IMR-90 (cell line): ENCODE data around the gene PLB1. TPM values are rescaled to one million over a fixed set of nuclear protein-coding genes. Genes with fewer than 3 reads are reported as not detected.

ENCODE experiments used
- ATAC-seq: fragments of 200-7000 bp; cut with Tn5 transposase; 2 replicates; pipeline ENCODE4 v1.9.1; 2020; ENCODE audit warnings: low read depth, mild to moderate bottlenecking, moderate library complexity
- BruUV-seq: library from RNA; stranded (reverse); fragments of 400-500 nt; replicated peaks from 2 replicates; lab custom pipeline; 2021; lab: Mats Ljungman, UMichigan
- CTCF ChIA-PET: fragments of 300-600 bp; formaldehyde crosslinking; extraction: SDS; loops from one replicate; lab custom pipeline; 2021; ENCODE audit warnings: antibody characterized with exemption; lab: Yijun Ruan, JAX
- POLR2A ChIA-PET: fragments of 300-600 bp; sonication (Branson Sonifier 250); formaldehyde crosslinking; loops from one replicate; lab custom pipeline; 2022; ENCODE audit warnings: antibody characterized with exemption; ENCODE audit not compliant: unreplicated experiment; lab: Charles Lee
- DNase-seq: peaks from one replicate; pipeline ENCODE4 v3.0.0; 2013
- H2AFZ ChIP-seq: replicated peaks from 2 replicates; pipeline ENCODE3; 2013; ENCODE audit warnings: low read length, mild to moderate bottlenecking; ENCODE audit not compliant: poor library complexity
- H2AK5ac ChIP-seq: 2 replicates; pipeline ENCODE4 v1.6.1; 2013; ENCODE audit warnings: low read depth, low read length, inconsistent platforms
- H2AK9ac ChIP-seq: replicated peaks from 2 replicates; pipeline ENCODE3; 2013; ENCODE audit warnings: mild to moderate bottlenecking, low read depth, low read length, moderate library complexity; ENCODE audit not compliant: poor library complexity
- H2BK120ac ChIP-seq: 2 replicates; pipeline ENCODE4 v1.6.1; 2013; ENCODE audit warnings: low read depth, low read length, inconsistent platforms
- H2BK15ac ChIP-seq: 3 replicates; pipeline ENCODE4 v1.6.1; 2013; ENCODE audit warnings: low read depth, low read length, inconsistent platforms
- H2BK20ac ChIP-seq: 2 replicates; pipeline ENCODE4 v1.6.1; 2013; ENCODE audit warnings: low read depth, mild to moderate bottlenecking, inconsistent platforms, low read length, moderate library complexity
- H2BK5ac ChIP-seq: 2 replicates; pipeline ENCODE4 v1.6.1; 2013; ENCODE audit warnings: mild to moderate bottlenecking, low read depth, low read length, inconsistent platforms; ENCODE audit not compliant: poor library complexity, severe bottlenecking
- H3K14ac ChIP-seq: replicated peaks from 2 replicates; pipeline ENCODE4 v1.6.1; 2013; ENCODE audit warnings: low read depth, low read length, inconsistent platforms
- H3K18ac ChIP-seq: 2 replicates; pipeline ENCODE4 v1.6.1; 2013; ENCODE audit warnings: low read depth, low read length, control low read depth
- H3K23ac ChIP-seq: 2 replicates; pipeline ENCODE4 v1.6.1; 2013; ENCODE audit warnings: low read depth, low read length, inconsistent platforms
- H3K27ac ChIP-seq: 2 replicates; pipeline ENCODE4 v1.5.1; 2013; ENCODE audit warnings: mild to moderate bottlenecking, control low read depth, low read length; ENCODE audit not compliant: insufficient read depth
- H3K27me3 ChIP-seq: 2 replicates; pipeline ENCODE4 v1.6.1; 2013; ENCODE audit warnings: low read length; ENCODE audit not compliant: control insufficient read depth, insufficient read depth
- H3K36me3 ChIP-seq: 2 replicates; pipeline ENCODE4 v1.6.1; 2013; ENCODE audit warnings: low read length, mixed read lengths; ENCODE audit not compliant: control insufficient read depth, insufficient read depth
- H3K4ac ChIP-seq: 2 replicates; pipeline ENCODE4 v1.6.1; 2013; ENCODE audit warnings: low read depth, low read length, inconsistent platforms
- H3K4me1 ChIP-seq: 2 replicates; pipeline ENCODE4 v1.6.1; 2013; ENCODE audit warnings: low read length, mixed read lengths; ENCODE audit not compliant: control insufficient read depth, insufficient read depth
- H3K4me2 ChIP-seq: 2 replicates; pipeline ENCODE4 v1.6.1; 2013; ENCODE audit warnings: low read depth, mild to moderate bottlenecking, control low read depth, low read length, moderate library complexity
- H3K4me3 ChIP-seq: 2 replicates; pipeline ENCODE4 v1.5.1; 2013; ENCODE audit warnings: low read depth, mild to moderate bottlenecking, control low read depth, low read length, moderate library complexity; ENCODE audit not compliant: insufficient read depth
- H3K56ac ChIP-seq: 2 replicates; pipeline ENCODE4 v1.6.1; 2013; ENCODE audit warnings: low read length, inconsistent platforms; ENCODE audit not compliant: insufficient read depth; ENCODE audit errors: extremely low read depth
- H3K79me1 ChIP-seq, 2 experiments: 2 replicates each; pipeline ENCODE4 v1.6.1; 2013; ENCODE audit warnings: low read length in 2 of 2, inconsistent platforms in 1 of 2, low read depth in 1 of 2
- H3K9ac ChIP-seq: 2 replicates; pipeline ENCODE4 v1.6.1; 2013; ENCODE audit warnings: low read depth, low read length, control low read depth
- H3K9me1 ChIP-seq: 2 replicates; pipeline ENCODE4 v1.6.1; 2013; ENCODE audit warnings: low read length, inconsistent platforms; ENCODE audit not compliant: insufficient read depth
- H3K9me3 ChIP-seq: 2 replicates; pipeline ENCODE4 v1.6.1; 2013; ENCODE audit warnings: low read length; ENCODE audit not compliant: control insufficient read depth, insufficient read depth
- H4K20me1 ChIP-seq: 2 replicates; pipeline ENCODE4 v1.6.1; 2013; ENCODE audit warnings: low read length, inconsistent platforms; ENCODE audit not compliant: insufficient read depth
- H4K5ac ChIP-seq: 2 replicates; pipeline ENCODE4 v1.6.1; 2013; ENCODE audit warnings: mild to moderate bottlenecking, low read depth, low read length, control low read depth
- H4K8ac ChIP-seq, 2 experiments: 2 replicates each; pipeline ENCODE4 v1.6.1; 2013; ENCODE audit warnings: low read depth in 2 of 2, low read length in 2 of 2, control low read depth in 1 of 2, inconsistent platforms in 1 of 2
- H4K91ac ChIP-seq: 2 replicates; pipeline ENCODE4 v1.6.1; 2013; ENCODE audit warnings: low read depth, low read length, inconsistent platforms; ENCODE audit not compliant: insufficient read depth
- BHLHE40 ChIP-seq: fragments of 150-350 bp; IDR thresholded peaks from 2 replicates; pipeline ENCODE4 v1.6.1; 2016; ENCODE audit warnings: mild to moderate bottlenecking, low read depth, low read length
- CEBPB ChIP-seq: IDR thresholded peaks from 2 replicates; pipeline ENCODE4 v1.6.1; 2012; ENCODE audit warnings: low read depth, low read length, improper control_type of control experiment
- CHD1 ChIP-seq: IDR thresholded peaks from 2 replicates; pipeline ENCODE4 v1.6.1; 2012; ENCODE audit warnings: low read depth, low read length, improper control_type of control experiment
- CTCF ChIP-seq: conservative IDR thresholded peaks from 2 replicates; pipeline ENCODE4 v1.5.1; 2012; ENCODE audit warnings: mild to moderate bottlenecking, low read depth, low read length, improper control_type of control experiment
- ELK1 ChIP-seq: fragments of 150-350 bp; IDR thresholded peaks from 2 replicates; pipeline ENCODE4 v1.6.1; 2016; ENCODE audit warnings: low read depth, mild to moderate bottlenecking, low read length, moderate library complexity, borderline replicate concordance
- FOS ChIP-seq: fragments of 150-350 bp; IDR thresholded peaks from 2 replicates; pipeline ENCODE4 v1.6.1; 2016; ENCODE audit warnings: low read depth, low read length
- MAFK ChIP-seq: IDR thresholded peaks from 2 replicates; pipeline ENCODE4 v1.6.1; 2012; ENCODE audit warnings: low read depth, low read length, improper control_type of control experiment
- MAZ ChIP-seq: IDR thresholded peaks from 2 replicates; pipeline ENCODE4 v1.6.1; 2012; ENCODE audit warnings: low read depth, mild to moderate bottlenecking, low read length, improper control_type of control experiment, moderate library complexity, borderline replicate concordance
- MXI1 ChIP-seq: IDR thresholded peaks from 2 replicates; pipeline ENCODE4 v1.6.1; 2012; ENCODE audit warnings: low read depth, mild to moderate bottlenecking, low read length, moderate library complexity, borderline replicate concordance
- NFE2L2 ChIP-seq: fragments of 150-350 bp; IDR thresholded peaks from 2 replicates; pipeline ENCODE4 v1.6.1; 2016; ENCODE audit warnings: low read depth, mild to moderate bottlenecking, low read length
- POLR2A ChIP-seq: IDR thresholded peaks from 2 replicates; pipeline ENCODE4 v1.6.1; 2012; ENCODE audit warnings: mild to moderate bottlenecking, low read depth, low read length
- RAD21 ChIP-seq: IDR thresholded peaks from 2 replicates; pipeline ENCODE4 v1.6.1; 2012; ENCODE audit warnings: low read length, improper control_type of control experiment
- RCOR1 ChIP-seq: IDR thresholded peaks from 2 replicates; pipeline ENCODE4 v1.6.1; 2012; ENCODE audit warnings: mild to moderate bottlenecking, low read length, improper control_type of control experiment; ENCODE audit not compliant: insufficient replicate concordance
- RFX5 ChIP-seq: IDR thresholded peaks from 2 replicates; pipeline ENCODE4 v1.8.0; 2012; ENCODE audit warnings: low read depth, mild to moderate bottlenecking, low read length, moderate library complexity
- SMC3 ChIP-seq: fragments of 150-350 bp; IDR thresholded peaks from 2 replicates; pipeline ENCODE4 v1.6.1; 2016; ENCODE audit warnings: low read depth, mild to moderate bottlenecking, antibody characterized with exemption, low read length, moderate library complexity
- USF2 ChIP-seq: fragments of 150-350 bp; IDR thresholded peaks from 2 replicates; pipeline ENCODE4 v1.6.1; 2017; ENCODE audit warnings: mild to moderate bottlenecking, antibody characterized with exemption, low read length, low read depth
- WGBS, 2 experiments: methylation state at CpG; one replicate each; pipeline versions ENCODE4 v1.1.5 to v1.1.7; 2013; ENCODE audit warnings: missing lambda C conversion rate in 2 of 2; ENCODE audit not compliant: insufficient read length in 1 of 2; ENCODE audit errors: extremely low coverage in 2 of 2; 5-methylcytosine and 5-hydroxymethylcytosine counted together
- dilution Hi-C: fragments of 300-500 bp; cut with HindIII; formaldehyde crosslinking; loops from one replicate; pipeline ENCODE4 v1.14.3; 2018; ENCODE audit warnings: low sequenced_read_pairs; ENCODE audit not compliant: unreplicated experiment
- in situ Hi-C: fragments of 300-500 bp; cut with MboI; formaldehyde crosslinking; loops from 3 replicates; pipeline ENCODE4 v1.14.3; 2019; ENCODE audit warnings: low sequenced_read_pairs, inconsistent platforms, mixed read lengths
- intact Hi-C: fragments of 100-400 bp; cut with micrococcal nuclease; formaldehyde crosslinking; loops from 2 replicates; pipeline ENCODE4 v1.10.0; 2022
- polyA plus RNA-seq, 3 experiments: library from polyadenylated mRNA; depleted of rRNA; stranded (reverse); fragments of >200 nt; gene quantifications; 2 replicates each; pipeline ENCODE4 v1.2.3, GENCODE V29; 2012; ENCODE audit warnings: low replicate concordance in 1 of 3
- total RNA-seq: library from RNA; depleted of rRNA; stranded (reverse); fragments of >200 nt; gene quantifications from 2 replicates; pipeline ENCODE4 v1.2.3, GENCODE V29; 2012

PLB1 gene
- total and polyA plus RNA-seq, 2 of the 4 experiments (the other 2 are of a cell fraction), result 0.74 to 0.90 TPM

DNA sequence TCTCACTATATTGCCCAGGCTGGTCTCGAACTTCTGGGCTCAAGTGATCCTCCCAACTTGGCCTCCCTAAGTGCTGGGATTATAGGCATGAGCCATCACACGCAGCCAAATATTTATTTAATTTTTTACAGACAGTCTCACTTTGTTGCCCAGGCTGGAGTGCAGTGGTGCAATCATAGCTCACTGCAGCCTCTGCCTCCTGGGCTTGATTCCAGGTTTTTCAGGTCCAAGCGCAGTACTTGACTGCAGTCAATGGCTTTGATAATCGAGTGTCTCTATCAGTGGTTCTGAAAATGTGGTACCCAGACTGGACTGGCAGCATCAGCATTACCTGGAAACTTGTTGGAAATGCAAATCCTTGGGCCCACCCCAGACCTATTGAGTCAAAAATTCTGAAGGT, 63.1 kb downstream of the PLB1 start:
- dilution Hi-C loops (no loop called here), intact Hi-C loops (no loop called here), in situ Hi-C loops (no loop called here)
- Histone ChIP-seq H3K18ac (no peak overlapping the region), H3K36me3 (no peaks in the 10 kb centered on the region), H3K9ac (no peak overlapping the region), H3K56ac (no peak overlapping the region), H2BK120ac (no peak overlapping the region), H2BK20ac (no peak overlapping the region), H3K27me3 (no peaks in the 10 kb centered on the region), H3K4me3 (no peak overlapping the region), H4K8ac (no peak overlapping the region), H2BK5ac (no peak overlapping the region), H4K91ac (no peak overlapping the region), H4K20me1 (no peaks in the 10 kb centered on the region), H2AK9ac (no peak overlapping the region), H3K23ac (no peak overlapping the region), H3K9me1 (0 out of 2 replicates have a peak, but pooled peaks cover 3% of the 10 kb centered on the region), H2AK5ac (no peak overlapping the region), H3K27ac (no peak overlapping the region), H4K5ac (no peak overlapping the region), H2BK15ac (no peak overlapping the region), H3K4me2 (no peak overlapping the region), H3K9me3 (no peaks in the 10 kb centered on the region), H3K4ac (no peak overlapping the region), H3K14ac (no peak overlapping the region), H3K79me1 (no peaks in the 10 kb centered on the region), H2AFZ (no peak overlapping the region), H3K4me1 (no peaks in the 10 kb centered on the region)
- no peak for TF ChIP-seq BHLHE40
- no peak for TF ChIP-seq NFE2L2
- no peak for TF ChIP-seq CHD1
- TF ChIP-seq MAFK, result no peak
- TF ChIP-seq CEBPB, result no peak
- no peak for TF ChIP-seq POLR2A
- no peak for TF ChIP-seq MXI1
- no peak for TF ChIP-seq RCOR1
- no peak for TF ChIP-seq ELK1
- no peak for TF ChIP-seq RAD21
- no peak for TF ChIP-seq RFX5
- TF ChIP-seq USF2, result no peak
- TF ChIP-seq MAZ, result no peak
- no peak for TF ChIP-seq CTCF
- no peak for TF ChIP-seq SMC3
- no peak for TF ChIP-seq FOS
- POLR2A ChIA-PET, result no interaction called here
- DNase-seq (no peak), ATAC-seq (no peak)
- CTCF ChIA-PET, result no interaction called here
- WGBS, 2 experiments, result 79% methylated on average over 3 of the region's 4 CpGs; no CpG with 5 or more reads in 1 of the 2 experiments
- BruUV-seq, result no TSS peak
